Activated effector memory CD4-positive, alpha-beta T cell treated with Interleukin-2 at 50 U/mL for 16 hours (primary cell): ENCODE data around the gene LAMA3.

Experiments
- DNase-seq: peaks from one replicate; pipeline ENCODE4 v3.0.0-alpha.2; 2020

Gene LAMA3

DNA sequence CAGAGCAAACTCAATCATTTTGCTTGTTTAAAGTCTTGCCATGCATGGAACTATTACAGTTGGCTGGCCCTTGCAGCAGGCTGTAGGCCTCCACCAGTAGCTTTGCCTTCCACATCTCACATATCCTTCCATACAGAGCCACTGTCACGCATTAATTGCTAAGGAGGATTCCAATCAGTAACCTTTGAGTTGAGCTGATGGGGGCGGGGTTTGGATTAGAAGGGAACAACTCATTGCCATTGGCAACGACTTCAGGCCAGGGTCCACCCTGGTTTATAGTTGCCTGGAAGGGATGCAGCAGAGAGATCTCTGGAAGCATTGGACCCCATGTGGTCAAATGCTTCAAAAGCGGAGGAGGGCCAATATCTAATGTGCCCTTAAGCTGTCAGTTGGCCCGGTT is 262.0 kb downstream of the LAMA3 start:
- no peak for DNase-seq

GRCh38 chr18:23953984-23954383 is 264.7 kb downstream of the LAMA3 start:
- no peak for DNase-seq

DNA sequence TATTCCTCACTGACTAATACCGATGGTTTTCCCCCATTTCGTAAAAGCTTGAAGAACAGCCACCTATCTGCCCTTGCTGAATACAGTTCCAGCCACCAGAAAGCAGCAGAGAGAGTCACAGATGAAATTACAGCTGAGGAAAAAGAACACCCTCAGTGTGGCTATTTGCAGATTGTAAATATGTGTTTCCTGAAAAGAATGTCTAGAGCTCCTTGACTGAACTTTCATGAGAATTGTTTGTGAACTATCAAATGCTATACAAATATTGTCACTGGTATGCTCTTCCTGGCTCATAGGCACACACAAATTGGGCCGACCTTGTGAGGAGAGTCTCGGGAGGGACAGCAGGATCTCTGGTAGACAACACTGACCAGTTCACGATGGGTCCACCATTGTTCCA is 267.2 kb downstream of the LAMA3 start:
- DNase-seq, result no peak

DNA sequence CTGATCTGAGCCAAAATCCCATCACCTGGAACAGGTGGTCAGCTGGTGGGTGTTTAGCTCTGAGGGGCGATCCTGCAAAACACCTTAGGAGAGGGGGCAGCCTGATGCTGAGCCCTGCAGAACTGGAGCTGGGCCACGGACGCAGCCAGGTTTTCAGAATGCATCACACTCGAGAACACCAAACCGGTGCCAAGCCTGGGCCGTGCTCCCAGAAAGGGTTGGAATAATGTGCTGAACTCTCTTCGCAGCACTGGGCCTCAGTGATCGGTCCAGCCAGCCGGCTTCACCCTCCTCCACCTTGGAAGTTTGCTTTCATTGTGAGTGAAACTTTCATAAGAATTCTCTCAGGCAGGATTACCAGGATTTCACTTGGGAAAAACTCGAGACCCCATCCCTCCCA is 268.8 kb downstream of the LAMA3 start:
- DNase-seq, result no peak

DNA sequence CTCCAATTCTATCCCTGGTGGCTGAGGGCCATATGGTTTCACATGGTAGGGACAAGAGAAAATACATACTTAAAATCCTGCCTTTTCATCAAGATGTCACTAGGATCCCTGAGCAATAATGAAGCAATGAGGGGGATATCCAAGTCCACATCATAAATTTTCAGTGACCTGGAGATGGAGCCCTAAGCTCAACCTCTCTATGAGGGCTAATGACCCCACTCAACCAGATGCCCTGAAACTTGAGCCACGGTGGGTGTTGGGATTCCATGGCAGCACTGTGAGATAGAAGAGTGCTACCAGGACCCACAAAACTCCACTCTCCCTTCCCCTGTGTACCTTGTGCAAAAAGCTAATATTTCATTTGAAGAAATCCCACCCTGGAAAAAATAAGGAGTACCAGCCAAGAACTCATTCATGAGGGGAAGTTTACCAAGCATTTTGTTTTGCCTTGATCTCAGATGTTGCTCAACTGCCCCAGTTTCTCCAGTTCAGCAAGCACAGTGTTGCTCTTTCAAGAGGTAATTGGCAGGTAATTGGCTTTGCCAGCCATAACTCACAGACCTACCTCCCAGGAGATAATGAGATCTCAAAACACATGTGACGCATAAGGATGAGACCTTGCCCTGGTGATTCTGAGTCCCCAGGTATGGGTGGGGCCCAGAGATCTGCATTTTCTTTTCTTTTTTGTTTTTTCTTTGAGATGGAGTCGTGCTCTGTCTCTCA is 274.4 kb downstream of the LAMA3 start:
- no peak for DNase-seq

- DNase-seq, result peak; percentile 44
These were observed 275.3 kb downstream of the LAMA3 start for GRCh38 chr18:23964282-23965238.

DNA sequence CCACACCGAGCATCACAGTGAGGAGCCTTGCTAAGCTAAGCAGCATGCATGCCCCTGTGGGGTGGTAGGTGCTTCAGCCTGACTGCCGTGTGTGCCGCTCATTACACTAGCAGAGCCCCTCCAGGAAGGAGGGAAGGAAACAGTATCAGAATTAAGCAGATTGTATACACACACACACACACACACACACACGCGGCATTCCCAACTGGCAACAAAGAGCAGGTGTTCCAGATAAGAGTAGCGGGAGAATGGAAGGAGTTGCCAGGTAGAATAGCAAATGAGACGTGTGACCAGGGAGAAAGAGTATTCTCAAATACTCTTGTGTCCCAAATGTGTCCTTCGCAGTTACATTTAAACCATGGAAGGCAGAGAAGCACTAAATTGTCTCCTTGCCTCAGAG is 277.7 kb downstream of the LAMA3 start:
- no peak for DNase-seq

DNA sequence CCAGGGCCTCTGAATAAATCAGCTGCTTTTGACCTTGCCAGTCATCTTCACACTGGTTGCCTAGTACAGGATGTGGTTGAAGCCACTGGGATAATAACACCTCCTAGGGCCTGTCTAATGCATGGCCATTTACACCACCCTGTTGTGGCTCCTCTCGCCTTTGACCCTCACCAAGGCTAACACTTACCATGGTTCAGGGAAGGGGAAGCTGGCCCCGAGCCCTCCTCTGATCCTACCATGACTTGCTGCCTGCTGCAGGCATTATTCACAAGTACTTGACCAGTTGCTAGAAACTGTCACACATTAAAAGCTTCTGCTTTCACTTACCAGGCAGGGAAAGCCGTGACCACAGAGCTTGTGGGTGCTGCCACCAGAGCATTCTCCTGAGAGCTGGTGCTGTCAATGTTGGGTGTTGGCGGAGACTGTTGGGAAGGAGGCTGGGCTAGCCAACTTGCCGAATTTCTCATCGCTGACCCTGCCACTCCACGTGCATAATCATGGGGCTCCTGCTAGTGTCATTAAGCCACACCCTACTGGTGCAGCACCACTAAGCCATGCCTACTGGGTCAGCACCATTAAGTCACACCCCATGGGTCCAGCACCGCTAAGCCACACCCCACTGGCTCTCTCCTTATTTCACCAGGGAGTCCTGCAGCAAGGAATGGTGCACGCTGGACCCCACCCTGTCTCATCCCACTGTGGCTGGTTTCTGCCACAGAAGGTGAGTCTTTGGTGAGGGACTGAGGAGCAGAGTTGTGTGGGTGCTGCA is 278.3 kb downstream of the LAMA3 start:
- DNase-seq, result peak; percentile 18

- no peak for DNase-seq
These were observed 279.7 kb downstream of the LAMA3 start for GRCh38 chr18:23968638-23969604.

DNA sequence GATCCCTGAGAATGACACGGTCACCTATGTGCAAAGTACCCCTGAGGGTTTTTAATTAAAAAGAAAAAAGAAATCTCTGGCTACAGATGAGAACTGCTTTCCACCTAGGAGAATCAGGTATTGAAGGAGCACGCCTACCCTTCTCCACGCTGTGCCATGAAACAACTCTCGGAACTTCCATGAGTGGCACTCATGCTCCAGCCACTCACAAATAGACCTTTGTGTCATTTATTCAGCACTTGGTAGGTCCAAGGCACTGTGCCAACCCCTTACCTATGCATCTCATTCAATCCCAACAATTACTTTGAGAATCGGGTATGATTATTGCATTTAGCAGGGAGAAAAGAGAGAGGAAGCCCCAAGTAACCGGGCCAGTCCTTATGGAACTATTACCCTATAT is 280.4 kb downstream of the LAMA3 start:
- no peak for DNase-seq

GRCh38 chr18:23970161-23971096 is 281.2 kb downstream of the LAMA3 start:
- peak; percentile 65 for DNase-seq

GRCh38 chr18:23971097-23971440 is 281.8 kb downstream of the LAMA3 start:
- no peak for DNase-seq

DNA sequence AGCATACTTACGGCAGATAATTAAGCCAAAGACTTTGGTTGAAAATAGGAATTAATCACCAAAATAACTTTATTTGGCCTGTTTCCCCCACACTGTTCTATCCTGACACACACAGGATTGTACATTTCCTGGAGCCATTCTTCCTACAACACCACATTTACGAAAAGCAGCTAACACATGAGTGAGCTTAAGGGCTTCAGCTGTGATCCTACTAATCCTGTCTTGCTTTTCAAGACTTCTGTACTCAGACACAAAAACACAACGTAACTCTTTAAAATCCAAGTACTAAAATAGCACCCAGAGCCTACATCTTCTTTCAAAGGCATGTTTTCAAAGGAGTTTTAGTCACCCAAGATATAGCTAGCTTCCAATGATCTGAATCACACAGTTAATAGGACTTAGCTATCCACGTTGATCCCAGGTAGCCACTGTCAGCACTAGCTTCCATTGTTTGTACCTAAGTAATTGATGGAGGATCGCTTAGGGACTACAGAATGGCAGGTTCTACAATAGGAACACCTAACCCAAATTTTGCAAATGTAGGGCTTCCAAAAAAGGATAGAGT is 282.5 kb downstream of the LAMA3 start:
- DNase-seq, result no peak

GRCh38 chr18:23972453-23972852 is 283.2 kb downstream of the LAMA3 start:
- peak; percentile 20 for DNase-seq

GRCh38 chr18:23977103-23977502 is 287.9 kb downstream of the LAMA3 start:
- DNase-seq, result no peak

DNA sequence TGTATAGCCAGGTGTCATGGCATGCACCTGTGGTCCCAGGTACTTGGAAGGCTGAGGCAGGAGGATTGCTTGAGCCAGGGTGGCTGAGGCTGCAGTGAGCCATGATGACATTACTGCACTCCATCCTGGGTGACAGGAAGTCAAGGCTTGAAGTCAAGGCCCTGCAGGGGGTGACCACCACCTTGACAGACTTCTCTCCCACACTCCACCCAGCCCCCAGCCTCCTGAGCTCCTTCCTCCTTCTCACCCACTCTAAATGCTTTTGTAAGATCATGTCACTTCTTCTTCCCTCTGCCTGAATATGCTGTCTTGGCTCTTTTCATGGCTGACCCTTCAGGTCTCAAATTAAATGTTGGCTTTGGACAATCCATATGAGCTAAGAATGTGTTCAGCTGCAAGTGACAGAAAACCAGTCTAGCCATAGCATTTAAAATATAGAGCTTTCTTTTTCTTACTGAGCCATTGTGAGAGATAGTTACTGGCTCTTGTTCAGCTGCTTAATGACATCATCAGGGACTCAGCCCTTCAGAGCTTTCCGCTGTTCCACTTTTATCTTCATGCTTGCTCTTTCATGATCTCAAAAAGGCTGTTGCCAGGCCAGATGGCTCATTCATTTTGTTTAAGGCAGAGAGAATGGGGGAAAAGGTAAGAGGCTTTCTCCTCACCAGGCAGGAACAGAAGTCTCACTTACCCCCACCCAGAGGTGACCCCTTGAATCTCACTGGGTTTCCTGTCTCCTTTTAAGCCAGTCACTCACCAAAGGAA is 288.6 kb downstream of the LAMA3 start:
- DNase-seq, result no peak

GRCh38 chr18:23981369-23981980 is 292.2 kb downstream of the LAMA3 start:
- DNase-seq, result no peak

GRCh38 chr18:23982155-23983079 is 293.2 kb downstream of the LAMA3 start:
- DNase-seq, result no peak
